HCT116 (cell line): ENCODE measurements around the gene MIA2. TPM values are rescaled to one million over a fixed set of nuclear protein-coding genes. Genes with fewer than 3 reads are reported as not detected.

Experiments
- ATAC-seq: fragments of 200-7000 bp; cut with Tn5 transposase; 2 replicates; pipeline ENCODE4 v1.9.1; 2020; ENCODE audit warnings: mild to moderate bottlenecking, moderate library complexity
- BruUV-seq: library from RNA; stranded (reverse); fragments of 400-500 nt; replicated peaks from 2 replicates; lab custom pipeline; 2021; lab: Mats Ljungman, UMichigan
- CTCF ChIA-PET: fragments of 300-600 bp; sonication (Branson Sonifier 250); formaldehyde crosslinking; loops from one replicate; lab custom pipeline; 2021; ENCODE audit warnings: antibody characterized with exemption; lab: Charles Lee
- POLR2A ChIA-PET: fragments of 300-600, 350-600 bp; sonication (Branson Sonifier 250); formaldehyde crosslinking; loops from one replicate; lab custom pipeline; 2021; ENCODE audit warnings: antibody characterized with exemption; lab: Charles Lee
- RAD21 ChIA-PET, 2 experiments: fragments of 300-600 bp; sonication (Branson Sonifier 250); formaldehyde crosslinking; loops; one replicate each; lab custom pipeline; 2023; ENCODE audit warnings: low total read pairs in 2 of 2; ENCODE audit not compliant: uncharacterized antibody in 2 of 2, unreplicated experiment in 2 of 2, low non-redundant PET in 1 of 2; lab: Charles Lee
- DNase-seq: peaks from one replicate; pipeline ENCODE4 v3.0.0-alpha.2; 2010; ENCODE audit warnings: low read depth, low spot score
- H2AFZ ChIP-seq: fragments of 200-600 bp; shearing (Covaris generic), sonication (generic); 2 replicates; pipeline ENCODE4 v1.6.1; 2017; ENCODE audit warnings: low read depth, mixed run types, mixed read lengths, antibody characterized with exemption, low read length; ENCODE audit not compliant: poor library complexity, severe bottlenecking
- H3K27ac ChIP-seq: 2 replicates; pipeline ENCODE4 v1.5.1; 2012; ENCODE audit warnings: low read depth, low read length
- H3K27me3 ChIP-seq: fragments of 200-600 bp; sonication (generic); 2 replicates; pipeline ENCODE4 v1.6.1; 2016; ENCODE audit warnings: mixed run types, low read length, mixed read lengths; ENCODE audit not compliant: insufficient read depth
- H3K36me3 ChIP-seq, 2 experiments: fragments of 200-500 bp in 1 of 2; fragments of 200-600 bp in 1 of 2; sonication (Bioruptor generic) in 1 of 2; sonication (generic) in 1 of 2; 2 replicates each; pipeline versions ENCODE4 v1.5.1 to v1.6.1; 2014 to 2016; ENCODE audit warnings: low read length in 2 of 2, inconsistent platforms in 1 of 2, mixed read lengths in 1 of 2, mixed run types in 1 of 2; ENCODE audit not compliant: insufficient read depth in 2 of 2, control insufficient read depth in 1 of 2
- H3K4me1 ChIP-seq, 2 experiments: fragments of 200-600 bp in 1 of 2; sonication (generic) in 1 of 2; 2 replicates each; pipeline versions ENCODE4 v1.5.1 to v1.6.1; 2012 to 2017; ENCODE audit warnings: low read length in 2 of 2, inconsistent platforms in 1 of 2, mild to moderate bottlenecking in 1 of 2, mixed read lengths in 1 of 2, mixed run types in 1 of 2, moderate library complexity in 1 of 2; ENCODE audit not compliant: insufficient read depth in 2 of 2, control insufficient read depth in 1 of 2
- H3K4me2 ChIP-seq: fragments of 200-600 bp; sonication (generic); 2 replicates; pipeline ENCODE4 v1.6.1; 2017; ENCODE audit warnings: mixed run types, low read length, mixed read lengths
- H3K4me3 ChIP-seq, 2 experiments: fragments of 200-600 bp in 1 of 2; sonication (generic) in 1 of 2; replicated peaks in 1 of 2; 2 replicates each; pipeline ENCODE4 v1.5.1; 2011 to 2016; ENCODE audit warnings: low read length in 2 of 2, control low read depth in 1 of 2, low read depth in 1 of 2, mild to moderate bottlenecking in 1 of 2, mixed read lengths in 1 of 2, mixed run types in 1 of 2
- H3K79me2 ChIP-seq: fragments of 200-600 bp; sonication (generic); 2 replicates; pipeline ENCODE4 v1.6.1; 2017; ENCODE audit warnings: mild to moderate bottlenecking, mixed run types, low read length, moderate library complexity, mixed read lengths; ENCODE audit not compliant: insufficient read depth
- H3K9ac ChIP-seq: fragments of 200-600 bp; sonication (generic); 2 replicates; pipeline ENCODE4 v1.6.1; 2016; ENCODE audit warnings: low read length, mixed read lengths
- H3K9me2 ChIP-seq: fragments of 200-600 bp; sonication (generic), shearing (Covaris generic); 2 replicates; pipeline ENCODE4 v1.6.1; 2017; ENCODE audit warnings: mixed run types, mild to moderate bottlenecking, moderate library complexity; ENCODE audit not compliant: insufficient read depth
- H3K9me3 ChIP-seq, 2 experiments: fragments of 200-500 bp in 1 of 2; fragments of 200-600 bp in 1 of 2; sonication (Bioruptor generic) in 1 of 2; sonication (generic) in 1 of 2; 2 replicates each; pipeline ENCODE4 v1.6.1; 2014 to 2017; ENCODE audit warnings: low read length in 2 of 2, mixed read lengths in 2 of 2, inconsistent platforms in 1 of 2, low read depth in 1 of 2, mild to moderate bottlenecking in 1 of 2, mixed run types in 1 of 2, moderate library complexity in 1 of 2; ENCODE audit not compliant: control insufficient read depth in 1 of 2, insufficient read depth in 1 of 2
- H4K20me1 ChIP-seq: fragments of 200-600 bp; sonication (generic), shearing (Covaris generic); 2 replicates; pipeline ENCODE4 v1.6.1; 2017; ENCODE audit warnings: mixed run types, mild to moderate bottlenecking, moderate library complexity; ENCODE audit not compliant: insufficient read depth
- CBX3 ChIP-seq: IDR thresholded peaks from 2 replicates; pipeline ENCODE4 v1.6.1; 2012; ENCODE audit warnings: low read depth
- CEBPB ChIP-seq: IDR thresholded peaks from 2 replicates; pipeline ENCODE4 v1.6.1; 2012; ENCODE audit warnings: low read depth
- CTCF ChIP-seq, 3 experiments: fragments of 200-600 bp in 1 of 3; sonication (generic) in 1 of 3; IDR thresholded peaks in 2 of 3; conservative IDR thresholded peaks in 1 of 3; 2 replicates each; pipeline ENCODE4 v1.5.1; 2012 to 2017; ENCODE audit warnings: low read depth in 2 of 3, low read length in 2 of 3, antibody characterized with exemption in 1 of 3, borderline replicate concordance in 1 of 3, control low read depth in 1 of 3, mild to moderate bottlenecking in 1 of 3, mixed read lengths in 1 of 3, mixed run types in 1 of 3, moderate library complexity in 1 of 3; ENCODE audit not compliant: insufficient read depth in 1 of 3
- EZH2 ChIP-seq: fragments of 200-600 bp; sonication (generic); IDR thresholded peaks from 2 replicates; pipeline ENCODE4 v1.6.1; 2017; ENCODE audit warnings: antibody characterized with exemption, mixed run types
- JUND ChIP-seq: IDR thresholded peaks from 2 replicates; pipeline ENCODE4 v1.6.1; 2012
- POLR2A ChIP-seq: IDR thresholded peaks from 2 replicates; pipeline ENCODE4 v1.7.0; 2011; ENCODE audit warnings: borderline replicate concordance; ENCODE audit not compliant: insufficient read depth, insufficient read length; ENCODE audit errors: extremely low read depth
- POLR2AphosphoS5 ChIP-seq: IDR thresholded peaks from 2 replicates; pipeline ENCODE4 v1.6.1; 2011; ENCODE audit warnings: mild to moderate bottlenecking, low read depth, low read length, moderate library complexity
- RAD21 ChIP-seq: IDR thresholded peaks from 2 replicates; pipeline ENCODE4 v1.6.1; 2012; ENCODE audit warnings: low read depth, mild to moderate bottlenecking
- SIN3A ChIP-seq: IDR thresholded peaks from 2 replicates; pipeline ENCODE4 v1.6.1; 2012; ENCODE audit warnings: low read depth
- SRF ChIP-seq: IDR thresholded peaks from 2 replicates; pipeline ENCODE4 v1.6.1; 2012; ENCODE audit warnings: low read depth
- YY1 ChIP-seq: IDR thresholded peaks from 2 replicates; pipeline ENCODE4 v1.6.1; 2011; ENCODE audit warnings: low read length, low read depth, moderate library complexity, mild to moderate bottlenecking; ENCODE audit not compliant: insufficient replicate concordance; ENCODE audit errors: extremely low read depth
- ZFX ChIP-seq: fragments of 450-650 bp; IDR thresholded peaks from 2 replicates; pipeline ENCODE4 v1.6.1; 2017
- ZNF274 ChIP-seq: fragments of 200-500 bp; sonication (Bioruptor generic); IDR thresholded peaks from 2 replicates; pipeline ENCODE4 v1.6.1; 2014; ENCODE audit warnings: mild to moderate bottlenecking, low read depth, low read length, inconsistent platforms
- intact Hi-C: fragments of 100-400 bp; cut with micrococcal nuclease; formaldehyde crosslinking; loops from 2 replicates; pipeline ENCODE4 v1.10.0; 2022
- total RNA-seq: library from RNA; stranded (reverse); gene quantifications from one replicate; pipeline ENCODE4 v1.2.1, GENCODE V29; 2021; ENCODE audit not compliant: unreplicated experiment
- TF ChIP-seq, protein P1 (sequence below): IDR thresholded peaks from 2 replicates; pipeline ENCODE4 v1.6.1; 2012
- TF ChIP-seq, protein P2 (sequence below): IDR thresholded peaks from 2 replicates; pipeline ENCODE4 v1.6.1; 2012
- TF ChIP-seq, protein P3 (sequence below): IDR thresholded peaks from 2 replicates; pipeline ENCODE4 v1.6.1; 2011; ENCODE audit warnings: mild to moderate bottlenecking, low read length, moderate library complexity; ENCODE audit not compliant: insufficient replicate concordance; ENCODE audit errors: extremely low read depth

The MIA2 gene
- total RNA-seq, 1 experiment from 2014 or later: 31.1 TPM

GRCh38 chr14:39212693-39213092 lies 21.0 kb upstream of the MIA2 start (continued):
- no peak for TF ChIP-seq CTCF (IDR thresholded peaks at IDR 0.05 in 2 of 3, conservative IDR thresholded peaks at IDR 0.05 in 1 of 3; ENCODE audit: borderline replicate concordance in 1 of 3, insufficient read depth in 1 of 3, low read depth in 2 of 3, low read length in 2 of 3)
- no peak for TF ChIP-seq ZFX
- no peak for TF ChIP-seq SRF
- no peak for TF ChIP-seq POLR2A
- TF ChIP-seq ZNF274: no peak
- TF ChIP-seq, protein P1, sequence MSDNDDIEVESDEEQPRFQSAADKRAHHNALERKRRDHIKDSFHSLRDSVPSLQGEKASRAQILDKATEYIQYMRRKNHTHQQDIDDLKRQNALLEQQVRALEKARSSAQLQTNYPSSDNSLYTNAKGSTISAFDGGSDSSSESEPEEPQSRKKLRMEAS: no peak
- TF ChIP-seq POLR2AphosphoS5: no peak

DNA sequence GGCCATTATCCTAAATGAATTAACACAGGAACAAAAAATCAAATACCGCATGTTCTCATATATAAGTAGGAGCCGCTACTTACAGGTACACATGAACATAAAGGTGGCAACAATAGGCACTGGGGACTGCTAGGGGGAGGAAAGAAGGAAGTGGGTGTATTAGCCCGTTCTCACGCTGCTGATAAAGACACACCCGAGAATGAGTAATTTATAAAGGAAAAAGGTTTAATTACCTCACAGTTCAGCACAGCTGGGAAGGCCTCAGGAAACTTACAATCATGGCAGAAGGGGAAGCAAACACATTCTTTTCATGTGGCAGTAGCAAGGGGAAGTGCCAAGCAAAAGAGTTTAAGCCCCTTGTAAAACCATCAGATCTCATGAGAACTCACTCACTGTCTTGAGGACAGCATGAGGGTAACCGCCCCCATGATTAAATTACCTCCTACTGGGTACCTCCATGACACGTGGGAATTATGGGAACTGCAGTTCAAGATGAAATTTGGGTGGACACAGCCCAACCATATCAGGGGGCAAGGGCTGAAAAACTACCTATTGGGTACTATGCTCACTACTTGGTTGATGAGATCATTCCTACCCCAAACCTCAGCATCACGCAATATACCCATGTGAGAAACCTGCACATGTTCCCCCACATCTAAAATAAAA lies 16.4 kb upstream of the MIA2 start:
- intact Hi-C loops: loop anchor here (5.0 kb wide), 1 partner anchor 50 kb away; no protein-coding TSS in a partner anchor
- ChIA-PET CTCF (no interaction called here), POLR2A (interaction anchor here (0.6 to 1.6 kb wide), 6 partner anchors 19 to 103 kb away, joined by 3 read pairs; partner anchors contain the start of genes GEMIN2, PNN and TRAPPC6B), RAD21 (interaction anchor here in 1 of 2 experiments (1.2 kb wide), 1 partner anchor 47 kb away, joined by 5 read pairs; the partner anchor contains the start of gene TRAPPC6B)
- H3K4me2 ChIP-seq: peak overlapping the region; percentile 78
- peak overlapping the region; percentile 31 to 50 for H3K4me3 ChIP-seq
- H3K9me3 ChIP-seq: no peaks in the 10 kb centered on the region
- BruUV-seq: TSS peak; percentile 81
- peak overlapping the region; percentile 65 for H3K9ac ChIP-seq
- H3K27ac ChIP-seq: peak overlapping the region; percentile 80
- DNase-seq (peak; percentile 79), ATAC-seq (peak; percentile 73)
- peak overlapping the region; percentile 88 for H2AFZ ChIP-seq
- peaks cover 31 to 63% of the 10 kb centered on the region in 2 experiments for H3K4me1 ChIP-seq
- no peaks in the 10 kb centered on the region for H3K27me3 ChIP-seq
- H4K20me1 ChIP-seq: no peaks in the 10 kb centered on the region
- H3K36me3 ChIP-seq: no peaks in the 10 kb centered on the region
- H3K9me2 ChIP-seq: no peaks in the 10 kb centered on the region
- no peaks in the 10 kb centered on the region for H3K79me2 ChIP-seq
- TF ChIP-seq CBX3: no peak
- TF ChIP-seq JUND: peak; percentile 23; the same call in 1 of the 2 replicates
- TF ChIP-seq CEBPB: 0 out of 2 replicates have a peak, but pooled peaks have one; percentile 8
- no peak for TF ChIP-seq POLR2A
- TF ChIP-seq RAD21: no peak
- TF ChIP-seq SIN3A: peak; percentile 61
- TF ChIP-seq EZH2: no peak
- TF ChIP-seq, protein P2, sequence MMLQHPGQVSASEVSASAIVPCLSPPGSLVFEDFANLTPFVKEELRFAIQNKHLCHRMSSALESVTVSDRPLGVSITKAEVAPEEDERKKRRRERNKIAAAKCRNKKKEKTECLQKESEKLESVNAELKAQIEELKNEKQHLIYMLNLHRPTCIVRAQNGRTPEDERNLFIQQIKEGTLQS: no peak
- TF ChIP-seq YY1: peak; percentile 63
- TF ChIP-seq, protein P1: peak; percentile 52; the same call in 1 of the 2 replicates
- TF ChIP-seq ZNF274: no peak
- TF ChIP-seq, protein P3, sequence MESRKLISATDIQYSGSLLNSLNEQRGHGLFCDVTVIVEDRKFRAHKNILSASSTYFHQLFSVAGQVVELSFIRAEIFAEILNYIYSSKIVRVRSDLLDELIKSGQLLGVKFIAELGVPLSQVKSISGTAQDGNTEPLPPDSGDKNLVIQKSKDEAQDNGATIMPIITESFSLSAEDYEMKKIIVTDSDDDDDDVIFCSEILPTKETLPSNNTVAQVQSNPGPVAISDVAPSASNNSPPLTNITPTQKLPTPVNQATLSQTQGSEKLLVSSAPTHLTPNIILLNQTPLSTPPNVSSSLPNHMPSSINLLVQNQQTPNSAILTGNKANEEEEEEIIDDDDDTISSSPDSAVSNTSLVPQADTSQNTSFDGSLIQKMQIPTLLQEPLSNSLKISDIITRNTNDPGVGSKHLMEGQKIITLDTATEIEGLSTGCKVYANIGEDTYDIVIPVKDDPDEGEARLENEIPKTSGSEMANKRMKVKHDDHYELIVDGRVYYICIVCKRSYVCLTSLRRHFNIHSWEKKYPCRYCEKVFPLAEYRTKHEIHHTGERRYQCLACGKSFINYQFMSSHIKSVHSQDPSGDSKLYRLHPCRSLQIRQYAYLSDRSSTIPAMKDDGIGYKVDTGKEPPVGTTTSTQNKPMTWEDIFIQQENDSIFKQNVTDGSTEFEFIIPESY: no peak
- no peak for TF ChIP-seq CTCF (IDR thresholded peaks at IDR 0.05 in 2 of 3, conservative IDR thresholded peaks at IDR 0.05 in 1 of 3; ENCODE audit: borderline replicate concordance in 1 of 3, insufficient read depth in 1 of 3, low read depth in 2 of 3, low read length in 2 of 3)
- TF ChIP-seq SRF: no peak
